Myocyte (in vitro differentiated cells): ENCODE results near the gene SMYD3. TPM values are rescaled to one million over a fixed set of nuclear protein-coding genes. Genes with fewer than 3 reads are reported as not detected.
A peak's percentile ranks its signal among the peaks of the same experiment; 100 is the strongest.

Experiments
- DNase-seq: peaks from one replicate; pipeline ENCODE4 v3.0.0-alpha.2; 2012; ENCODE audit warnings: low read depth
- total RNA-seq: library from RNA; depleted of rRNA; stranded (reverse); fragments of >200 nt; gene quantifications from 2 replicates; pipeline ENCODE4 v1.2.3, GENCODE V29; 2014

Gene SMYD3
- total RNA-seq, 1 donor from 2014 or later = 18.7 TPM

- DNase-seq = no peak
These were observed 35.4 kb downstream of the SMYD3 start for GRCh38 chr1:246471688-246472087.

DNA sequence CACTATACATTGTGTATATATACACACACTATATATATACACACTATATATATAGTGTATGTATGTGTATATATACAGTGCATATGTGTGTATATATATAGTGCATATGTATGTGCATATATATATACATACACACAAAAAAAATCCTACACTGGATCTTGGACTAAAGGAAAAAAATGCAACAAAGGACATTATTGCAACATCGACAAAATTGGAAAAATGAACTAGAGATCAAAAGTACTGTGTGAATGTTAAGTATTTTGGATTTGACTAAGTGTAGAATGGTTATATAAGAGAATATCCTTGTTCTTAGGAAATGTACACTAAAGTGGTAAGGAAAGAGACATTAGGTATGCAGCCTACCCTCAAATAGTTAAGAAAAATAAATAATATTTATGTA is 36.5 kb downstream of the SMYD3 start:
- no peak for DNase-seq

GRCh38 chr1:246462986-246463385 is 44.1 kb downstream of the SMYD3 start:
- DNase-seq = peak; percentile 25

- no peak for DNase-seq
These were observed 46.7 kb downstream of the SMYD3 start for GRCh38 chr1:246460406-246460805.

- DNase-seq = no peak
These were observed 47.9 kb downstream of the SMYD3 start for GRCh38 chr1:246459221-246459620.

DNA sequence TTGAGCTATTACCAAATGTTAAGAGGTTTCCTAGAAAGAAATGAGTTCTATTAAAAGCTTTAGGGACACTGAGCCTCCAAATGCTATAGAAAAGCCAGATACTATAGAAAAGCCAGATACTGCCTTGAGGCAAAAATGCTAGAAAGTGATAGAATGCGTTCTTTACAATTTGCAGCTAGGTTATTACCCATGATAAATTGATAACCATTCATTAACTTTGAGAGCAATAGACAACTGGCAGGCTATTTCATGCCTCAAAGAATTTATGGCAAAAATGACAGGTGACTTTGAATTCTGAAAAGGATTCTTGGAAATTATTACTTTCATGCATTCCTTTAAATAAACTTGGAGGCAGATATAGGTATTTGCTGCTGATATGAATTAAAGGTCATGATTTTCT is 51.6 kb downstream of the SMYD3 start:
- no peak for DNase-seq

DNA sequence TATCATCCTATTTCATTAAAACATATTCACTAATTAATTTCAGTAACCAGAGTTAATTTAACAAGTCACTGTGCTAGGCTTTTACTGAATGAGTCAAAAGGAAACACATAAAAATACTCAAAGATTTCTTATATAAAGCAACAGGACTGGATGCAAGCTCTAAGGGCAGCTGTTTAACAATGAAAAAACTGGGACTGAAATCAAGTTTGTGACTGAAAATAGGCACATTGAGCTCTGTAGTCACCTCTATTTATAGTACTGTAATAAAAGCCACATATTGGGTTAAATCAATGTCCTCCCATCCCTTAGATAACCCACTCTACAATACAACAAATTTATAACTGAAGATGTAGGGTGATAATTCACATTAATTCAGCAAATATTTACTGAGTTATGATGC is 52.4 kb downstream of the SMYD3 start:
- DNase-seq = peak; percentile 56

- peak; percentile 79 for DNase-seq
These were observed 56.3 kb downstream of the SMYD3 start for GRCh38 chr1:246450611-246451251.

- no peak for DNase-seq
These were observed 58.7 kb downstream of the SMYD3 start for GRCh38 chr1:246448373-246448772.

GRCh38 chr1:246447501-246447900 is 59.6 kb downstream of the SMYD3 start:
- DNase-seq = no peak

GRCh38 chr1:246445503-246445902 is 61.6 kb downstream of the SMYD3 start:
- DNase-seq = no peak

DNA sequence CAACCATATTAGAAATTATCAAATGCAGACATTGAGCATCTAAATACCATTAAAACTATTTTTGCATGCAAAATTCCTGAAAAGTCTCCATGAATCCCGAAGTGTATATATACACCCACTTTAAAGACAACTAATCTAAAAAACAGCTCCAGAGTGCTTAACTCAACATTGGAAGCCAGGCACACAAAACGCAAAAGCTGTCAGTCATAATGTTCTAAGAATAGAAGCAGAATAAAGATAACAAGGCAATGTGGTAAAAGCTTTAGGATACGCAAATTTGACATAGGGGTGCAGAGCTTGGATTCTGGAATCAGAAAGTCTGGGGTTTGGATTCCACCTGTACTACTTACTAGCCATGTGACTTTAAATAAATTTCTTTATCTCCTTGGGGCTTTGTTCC is 62.5 kb downstream of the SMYD3 start:
- no peak for DNase-seq

DNA sequence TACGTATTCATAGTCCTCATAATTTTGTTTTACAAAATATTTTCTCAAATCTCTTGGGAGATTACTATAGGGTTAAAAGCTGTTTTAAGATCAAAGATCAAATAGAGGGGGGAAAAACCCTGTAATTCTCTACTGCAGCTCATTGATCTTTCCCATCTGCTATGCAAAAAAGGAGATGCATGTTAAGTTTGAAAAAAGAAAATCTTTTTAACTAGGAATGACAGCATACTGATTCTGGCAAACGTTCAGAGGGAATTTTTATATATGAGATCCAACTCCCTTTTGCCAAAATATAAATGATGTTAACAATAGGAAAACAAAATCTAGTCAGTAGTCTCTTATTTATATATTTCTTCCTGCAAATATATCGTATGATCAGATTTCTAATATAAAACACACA is 69.1 kb downstream of the SMYD3 start:
- no peak for DNase-seq

DNA sequence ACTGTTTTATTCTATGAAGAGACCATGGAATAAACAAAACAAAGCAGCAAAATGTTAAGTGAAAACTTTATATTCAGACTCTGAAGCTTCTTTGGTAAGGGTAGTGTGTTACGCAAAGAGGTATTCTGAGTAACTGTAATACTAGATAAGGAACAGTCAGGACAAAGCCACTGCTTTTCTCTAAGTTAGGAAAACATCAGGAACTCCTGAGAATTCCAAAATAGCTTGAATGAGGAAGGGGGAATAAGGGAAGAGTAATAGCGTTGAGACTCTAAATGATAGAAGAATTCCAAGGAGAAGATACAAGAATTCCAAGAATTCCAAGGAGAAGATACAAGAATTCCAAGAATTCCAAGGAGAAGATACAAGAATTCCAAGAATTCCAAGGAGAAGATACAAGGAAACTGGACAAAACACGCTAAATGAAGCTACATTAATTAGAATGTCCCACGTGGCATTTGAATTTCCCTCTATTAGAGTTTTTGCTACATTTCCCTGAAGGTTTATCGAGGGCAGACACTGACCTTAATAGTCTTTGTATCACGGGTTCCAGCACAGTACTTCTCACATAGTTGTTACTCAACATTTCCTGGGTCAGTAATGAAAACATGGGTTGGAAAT is 71.5 kb downstream of the SMYD3 start:
- DNase-seq = no peak

DNA sequence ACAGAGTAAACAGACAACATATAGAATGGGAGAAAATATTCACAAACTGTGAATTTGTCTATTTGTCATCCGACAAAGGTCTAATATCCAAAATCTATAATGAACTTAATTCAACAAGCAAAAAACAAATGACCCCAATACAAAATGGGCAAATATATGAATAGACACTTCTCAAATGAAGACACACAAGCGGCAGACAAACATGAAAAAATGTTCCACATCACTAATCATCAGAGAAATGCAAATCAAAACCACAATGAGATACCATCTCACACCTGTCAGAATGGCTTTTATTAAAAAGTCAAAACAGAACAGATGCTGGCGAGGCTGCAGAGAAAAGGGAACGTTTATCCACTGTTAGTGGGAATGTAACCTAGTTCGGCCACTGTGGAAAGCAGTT is 72.7 kb downstream of the SMYD3 start:
- DNase-seq = no peak

- peak; percentile 98 for DNase-seq
These were observed 78.4 kb downstream of the SMYD3 start for GRCh38 chr1:246428542-246429308.

- DNase-seq = no peak
These were observed 79.5 kb downstream of the SMYD3 start for GRCh38 chr1:246427611-246428010.

DNA sequence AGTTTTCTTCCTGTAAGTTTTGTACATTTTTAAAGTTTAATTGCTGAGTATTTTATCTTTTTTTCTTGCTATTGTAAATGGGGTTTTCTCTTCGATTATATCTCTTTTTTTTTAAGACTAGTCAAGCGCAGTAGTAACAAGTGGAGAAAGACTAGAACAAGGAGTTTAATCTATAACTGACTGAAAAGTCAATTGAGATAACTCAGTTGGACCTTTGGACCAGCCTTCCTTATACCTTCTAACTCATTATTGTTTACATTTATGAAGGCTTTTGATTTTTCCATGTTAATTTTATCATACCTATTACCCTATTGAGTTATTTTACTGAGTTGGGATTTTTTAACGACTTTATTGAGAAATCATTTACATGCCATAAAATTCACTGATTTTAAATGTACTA is 81.2 kb downstream of the SMYD3 start:
- DNase-seq = no peak

DNA sequence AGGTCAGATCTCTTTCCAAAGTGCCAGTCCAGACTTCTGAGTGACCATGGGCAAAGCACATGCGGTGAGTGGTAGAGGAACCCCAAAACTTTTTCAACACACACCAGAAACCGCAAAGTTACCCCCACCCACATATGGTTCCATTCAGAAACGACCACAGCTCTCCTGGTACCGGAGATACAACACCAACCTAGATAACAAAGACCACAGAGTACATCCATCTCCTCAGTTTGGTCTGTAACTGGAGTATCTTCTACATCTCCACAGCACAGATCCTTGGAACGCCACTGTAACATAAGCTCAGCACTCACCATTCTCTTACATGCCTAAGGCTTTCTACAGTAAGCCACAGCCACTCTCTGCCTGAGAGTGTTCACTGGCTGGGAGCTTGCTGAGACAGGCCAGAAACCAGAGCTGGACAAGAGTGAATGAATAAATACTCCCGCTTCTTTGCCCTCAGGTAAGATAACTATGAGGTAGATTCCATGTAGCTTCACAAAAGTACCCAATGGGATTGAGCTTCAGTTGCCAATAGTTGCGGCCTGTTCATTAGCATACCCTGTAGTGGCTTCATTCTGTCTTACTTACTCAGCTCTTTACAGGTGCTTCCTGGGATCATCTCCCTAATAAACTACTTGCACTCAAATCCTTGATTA is 81.8 kb downstream of the SMYD3 start:
- DNase-seq = peak; percentile 27

DNA sequence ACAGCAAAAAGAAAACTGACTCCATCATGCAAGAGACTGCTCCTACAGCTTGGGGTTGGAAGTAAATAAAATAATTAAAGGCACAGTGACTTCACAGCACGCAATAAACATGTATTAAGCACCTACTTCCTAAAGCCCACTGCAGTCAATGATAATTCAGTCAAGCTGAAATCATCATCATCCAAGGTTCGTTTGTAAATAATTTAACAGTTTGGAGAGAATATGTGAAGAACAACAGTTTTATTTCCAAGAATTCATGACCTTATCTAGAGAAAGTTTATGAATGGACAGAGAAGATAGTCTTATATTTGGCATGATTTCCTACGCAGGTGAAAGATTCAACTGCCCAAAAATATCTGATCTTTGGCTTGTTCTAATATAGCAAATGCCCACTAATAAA is 86.8 kb downstream of the SMYD3 start:
- no peak for DNase-seq

GRCh38 chr1:246418565-246419312 is 88.3 kb downstream of the SMYD3 start:
- DNase-seq = no peak
